GM19397 (cell line): ENCODE measurements around the gene CHID1.
A peak's percentile ranks its signal among the peaks of the same experiment; 100 is the strongest.

ENCODE experiments used
- ATAC-seq: cut with Tn5 transposase; IDR thresholded peaks from one replicate; pipeline ENCODE4 v1.9.1; 2021; ENCODE audit warnings: mild to moderate bottlenecking, moderate library complexity; ENCODE audit not compliant: unreplicated experiment

Gene CHID1

GRCh38 chr11:850775-851763 lies 59.5 kb downstream of the CHID1 start:
- no peak for ATAC-seq

- ATAC-seq: no peak
Measured at GRCh38 chr11:849951-850774, 60.4 kb downstream of the CHID1 start.

GRCh38 chr11:849104-849824 lies 61.3 kb downstream of the CHID1 start:
- ATAC-seq: no peak

GRCh38 chr11:848380-848931 lies 62.2 kb downstream of the CHID1 start:
- no peak for ATAC-seq

DNA sequence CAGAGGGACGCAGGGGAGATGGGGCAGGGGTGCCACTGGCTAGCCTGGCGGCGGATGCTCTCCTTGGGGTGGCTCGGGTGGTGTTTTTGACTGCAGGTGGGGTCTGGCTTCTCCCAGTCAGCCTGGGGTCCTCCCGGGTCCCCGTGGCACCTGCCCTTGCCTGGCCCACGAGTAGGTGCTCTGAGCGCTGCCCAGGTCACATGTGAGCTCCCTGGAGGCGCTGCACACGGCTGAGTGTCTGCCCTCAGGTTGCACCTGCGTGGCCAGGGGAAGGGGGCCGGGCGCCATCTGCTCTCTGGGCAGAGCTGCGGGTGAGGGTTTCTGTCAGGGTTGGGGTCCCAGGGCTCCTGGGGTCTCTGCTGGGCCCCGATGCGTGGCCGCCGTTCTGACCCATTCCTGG lies 62.7 kb downstream of the CHID1 start:
- no peak for ATAC-seq

DNA sequence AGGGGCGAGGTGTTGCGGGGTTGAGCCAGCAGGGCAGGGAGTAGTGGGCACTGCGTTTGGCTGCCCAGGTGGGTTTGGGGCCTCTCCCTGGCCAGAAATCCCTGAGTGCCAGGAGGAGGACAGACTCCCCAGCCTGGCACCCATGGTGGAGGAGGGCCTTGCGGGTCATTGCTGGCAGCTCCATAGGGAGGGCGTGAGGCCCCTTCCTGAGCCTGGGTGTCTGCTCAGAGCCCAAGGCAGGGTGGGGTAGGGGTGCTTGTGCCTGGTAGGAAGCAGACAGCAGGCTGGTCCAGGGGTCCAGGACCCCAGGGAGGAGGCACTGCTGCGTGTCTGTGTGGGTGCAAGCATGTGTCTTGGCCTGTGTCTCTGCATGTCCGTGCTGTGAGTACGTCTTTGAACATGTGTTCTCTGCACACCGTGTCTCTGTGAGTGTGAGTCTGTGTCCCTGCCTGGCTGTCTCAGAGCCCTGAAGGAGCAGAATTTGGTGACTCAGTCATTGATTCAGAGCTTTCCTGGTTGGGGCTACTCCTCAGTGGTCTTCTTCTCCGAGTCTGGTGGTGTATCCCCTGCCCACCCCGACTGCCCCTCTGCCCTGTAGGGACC lies 64.0 kb downstream of the CHID1 start:
- ATAC-seq: no peak

DNA sequence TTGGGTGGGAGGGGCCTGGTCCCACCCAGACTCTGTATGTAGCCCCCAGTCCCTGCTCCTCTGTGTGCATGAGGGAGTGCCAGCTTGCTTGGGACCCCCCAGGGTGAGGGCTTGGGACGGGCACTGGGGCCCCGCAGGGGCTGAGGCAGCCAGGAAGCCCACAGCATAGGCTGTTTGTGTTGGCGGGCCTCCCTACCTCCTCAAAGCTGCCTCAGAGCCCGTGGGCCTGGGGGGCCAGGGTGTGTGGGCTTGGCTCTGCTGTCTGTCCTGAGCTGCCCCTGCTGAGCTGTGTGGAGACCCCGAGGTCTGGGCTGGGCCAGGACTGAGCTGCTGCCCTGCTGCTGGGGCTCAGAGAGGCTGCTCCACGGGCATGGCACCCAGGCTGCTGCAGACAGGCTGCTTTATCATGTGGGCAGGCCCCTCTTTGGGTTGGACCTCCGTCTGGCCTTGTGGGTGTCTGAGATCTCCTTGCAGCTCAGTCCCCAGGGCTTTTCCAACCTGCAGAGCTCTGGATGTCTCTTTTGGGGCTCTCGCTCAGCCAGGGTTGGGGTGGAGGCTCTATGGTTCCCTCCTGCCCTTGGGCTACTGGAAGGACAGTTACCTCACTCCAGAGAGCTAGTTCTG lies 64.6 kb downstream of the CHID1 start:
- ATAC-seq: no peak

DNA sequence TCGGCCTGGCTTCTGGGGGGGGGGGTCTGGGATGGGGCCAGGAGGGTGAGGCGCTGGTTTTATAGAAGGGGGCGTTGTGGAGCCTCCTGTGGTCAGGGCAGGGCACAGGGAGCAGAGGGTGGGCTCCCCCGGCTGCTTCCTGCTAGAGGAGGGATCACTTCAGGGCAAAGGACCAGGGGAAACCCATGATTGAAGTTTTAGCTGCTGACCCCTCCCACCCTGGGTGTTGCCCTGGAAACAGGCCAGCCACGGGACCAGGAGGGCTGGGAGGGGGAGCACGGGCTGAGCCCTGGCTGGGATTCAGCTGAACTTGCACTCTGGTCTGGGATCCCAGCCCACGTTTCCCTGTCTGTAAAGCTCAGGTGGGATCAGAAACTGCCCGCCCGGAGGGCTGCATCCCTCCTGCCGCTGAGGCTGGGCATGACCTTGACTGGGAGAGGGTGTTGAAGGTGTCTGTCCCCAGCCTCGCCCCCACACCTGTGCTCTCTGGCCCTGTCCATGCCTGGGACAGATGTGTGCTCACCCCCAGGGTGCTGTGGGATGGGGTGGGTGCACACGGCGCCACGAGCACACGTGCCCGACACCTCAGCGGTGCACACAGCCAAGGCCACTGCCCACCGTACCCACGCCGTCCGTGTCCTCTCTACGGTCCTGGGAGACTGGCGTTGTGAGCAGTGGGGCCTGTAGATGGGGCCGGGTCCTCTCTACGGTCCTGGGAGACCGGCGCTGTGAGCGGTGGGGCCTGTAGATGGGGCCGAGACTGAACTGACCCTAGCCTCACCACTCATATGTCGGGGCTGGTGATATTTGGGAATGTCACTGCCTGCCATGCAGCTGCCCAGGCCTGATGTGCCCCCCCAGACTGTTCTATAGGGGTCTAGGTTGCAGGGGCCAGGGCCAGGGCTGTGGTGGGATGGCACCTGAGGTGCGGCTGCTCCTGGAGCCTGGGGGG lies 65.6 kb downstream of the CHID1 start:
- ATAC-seq: no peak

GRCh38 chr11:843818-844692 lies 66.6 kb downstream of the CHID1 start:
- no peak for ATAC-seq

- ATAC-seq: no peak
Measured at GRCh38 chr11:843086-843734, 67.4 kb downstream of the CHID1 start.

- peak; percentile 60 for ATAC-seq
Measured at GRCh38 chr11:842370-843002, 68.1 kb downstream of the CHID1 start, which contains the start of the genes POLR2L and TSPAN4. TSS of gene POLR2L (minus strand) at chr11:842529. CDS start at chr11:842508, 21 bp downstream. TSS of gene TSPAN4 (plus strand) at chr11:842852. CDS start at chr11:850305, 7,453 bp downstream.

- peak; percentile 26 for ATAC-seq
Measured at GRCh38 chr11:841981-842369, 68.6 kb downstream of the CHID1 start.

DNA sequence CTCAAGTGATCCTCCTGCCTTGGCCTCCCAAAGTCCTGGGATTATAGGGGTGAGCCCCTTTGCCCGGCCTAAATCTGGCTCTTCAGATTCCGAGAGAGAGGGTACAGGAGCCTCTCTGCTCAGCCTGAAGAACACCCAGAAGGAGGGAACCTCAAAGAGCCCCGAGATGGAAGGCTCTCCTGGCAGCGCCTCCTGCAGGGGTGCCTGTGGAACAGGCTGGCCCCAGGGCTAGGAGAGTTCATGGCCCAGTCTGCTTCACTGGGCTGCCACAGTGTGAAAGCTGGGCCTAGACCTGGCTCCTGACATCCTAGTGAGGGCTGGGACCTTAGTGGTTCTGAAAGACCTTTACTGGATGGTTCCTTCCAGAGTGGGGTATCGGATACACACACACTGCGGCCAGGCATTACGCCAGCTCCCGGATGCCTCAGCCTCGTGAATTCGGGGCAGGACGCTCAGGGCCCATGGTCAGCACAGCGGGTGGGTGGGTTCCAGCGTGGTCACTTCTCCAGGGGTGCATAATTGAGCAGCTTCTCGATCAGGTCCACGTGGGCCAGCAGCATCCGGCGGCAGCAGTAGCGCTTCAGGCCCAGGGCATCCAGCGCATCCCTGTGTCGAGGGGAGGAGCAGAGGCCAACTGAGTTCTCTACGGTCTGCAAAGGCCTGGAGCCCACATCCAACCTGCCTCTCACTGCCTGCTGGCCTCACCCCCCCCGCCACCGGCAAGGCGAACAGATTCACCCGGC lies 70.6 kb downstream of the CHID1 start:
- ATAC-seq: no peak

DNA sequence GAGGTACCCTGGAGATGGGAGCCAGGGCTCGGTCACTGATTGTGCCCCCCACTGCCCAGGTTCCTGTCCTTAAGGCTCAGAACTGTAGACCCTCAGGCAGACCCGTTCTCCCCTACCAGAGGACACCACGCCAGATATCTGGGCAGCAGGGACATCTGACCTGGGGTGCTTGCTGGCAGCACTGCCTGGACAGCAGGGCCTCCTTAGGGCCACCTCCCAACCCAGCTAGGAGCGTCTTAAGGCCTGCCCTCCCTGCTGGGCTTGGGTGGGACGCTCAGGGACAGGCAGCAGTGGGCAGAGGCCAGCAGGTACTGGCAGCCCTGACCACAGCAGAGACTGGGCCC lies 71.4 kb downstream of the CHID1 start:
- ATAC-seq: no peak

DNA sequence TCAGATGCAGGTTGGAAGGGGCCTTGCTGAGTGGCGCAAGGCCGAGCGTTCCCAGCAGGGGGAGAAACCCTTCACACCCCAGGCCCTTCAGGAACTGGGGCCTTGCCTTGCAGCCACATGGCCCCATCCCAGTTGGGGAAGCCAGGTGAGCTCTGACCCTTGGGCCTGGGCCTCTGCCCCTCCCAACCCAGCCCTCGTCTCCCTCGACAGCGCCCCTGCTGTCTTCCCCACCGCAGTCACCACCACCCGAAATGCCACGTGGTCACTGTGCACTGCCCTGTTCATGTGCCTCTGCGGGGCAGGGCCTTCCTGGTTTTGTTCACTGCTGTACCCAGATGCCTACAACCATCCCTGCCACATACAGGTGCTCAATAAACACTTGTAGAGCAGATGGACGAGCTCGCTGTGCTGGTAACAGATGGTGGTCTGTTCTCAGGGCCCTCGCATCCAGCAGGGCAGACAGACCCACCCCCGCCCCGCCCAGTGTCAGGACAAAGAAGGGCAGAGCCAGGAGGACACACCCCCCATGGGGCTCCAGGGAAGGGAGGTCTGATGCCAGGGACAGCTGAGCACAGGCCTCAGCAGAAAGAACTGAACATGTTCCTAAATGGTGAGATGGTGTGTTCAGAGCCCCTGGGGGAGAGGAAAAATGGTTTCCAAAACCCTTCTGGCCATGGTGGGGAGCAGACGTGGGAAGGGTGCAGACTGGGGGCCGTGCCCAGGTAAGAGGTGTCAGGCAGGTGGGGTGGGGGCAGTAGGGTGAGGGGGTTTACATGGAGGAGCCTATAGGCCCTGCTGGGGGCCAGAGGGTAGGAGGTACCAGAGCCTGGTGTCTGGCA lies 72.0 kb downstream of the CHID1 start:
- no peak for ATAC-seq
